AG09309 (cell line): ENCODE data around the gene GNA15.
"Not testable (repeated sequence)": the region's sequence is repeated elsewhere in the genome, so short reads cannot be mapped to it uniquely, and the experiment has no call there.

ENCODE experiments used
- DNase-seq: peaks from one replicate; pipeline ENCODE4 v3.0.0-alpha.2; 2010; ENCODE audit warnings: low read depth
- H3K4me3 ChIP-seq: 2 replicates; pipeline ENCODE4 v1.5.1; 2011; ENCODE audit warnings: mild to moderate bottlenecking, low read depth, low read length, moderate library complexity; ENCODE audit not compliant: control insufficient read depth
- TF ChIP-seq, protein P1 (sequence below): IDR thresholded peaks from 2 replicates; pipeline ENCODE4 v1.5.1; 2011; ENCODE audit warnings: mild to moderate bottlenecking, low read depth, low read length, inconsistent platforms; ENCODE audit not compliant: insufficient read depth, control insufficient read depth; ENCODE audit errors: missing control alignments

Gene GNA15

DNA sequence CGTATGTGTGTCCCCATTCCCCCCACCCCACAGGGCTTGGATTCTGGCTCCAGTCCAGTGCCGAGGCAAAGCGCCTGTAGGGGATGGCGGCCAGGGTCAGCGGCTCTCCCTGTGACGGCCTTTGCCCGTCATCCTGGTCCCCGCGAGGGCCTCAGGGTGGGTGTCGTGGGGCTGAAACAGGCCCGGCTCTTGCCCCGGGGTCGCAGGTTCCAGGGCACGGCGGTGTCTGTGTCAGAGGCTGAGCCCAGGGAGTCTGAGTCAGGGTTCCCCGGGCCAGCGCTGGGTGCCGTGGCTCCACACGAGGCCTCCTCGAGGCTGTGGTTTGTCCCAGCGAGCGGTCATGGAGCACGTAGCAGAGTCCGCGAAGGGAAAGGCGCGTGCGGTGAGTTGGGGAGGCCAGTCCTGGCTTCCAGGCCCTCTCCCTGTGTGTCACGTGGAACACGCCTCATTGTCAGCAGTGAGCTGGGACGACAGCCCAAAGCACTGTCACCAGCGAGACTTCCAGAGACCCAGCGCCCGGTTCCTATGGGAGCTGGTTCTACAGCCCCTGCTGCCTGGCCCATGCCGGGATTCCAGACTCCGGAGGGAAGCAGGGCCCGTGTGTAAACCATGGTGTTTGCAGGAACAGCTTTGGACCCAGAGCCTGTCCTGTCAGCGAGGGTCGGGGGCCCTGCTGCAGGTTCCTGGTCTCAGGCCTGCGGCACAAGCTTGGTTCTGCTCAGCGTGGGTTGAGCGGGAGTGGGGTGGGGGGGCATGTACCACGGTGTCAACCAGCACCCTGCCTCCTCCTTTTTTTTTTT is 63.3 kb downstream of the GNA15 start:
- no peak overlapping the region for H3K4me3 ChIP-seq
- TF ChIP-seq, protein P1, sequence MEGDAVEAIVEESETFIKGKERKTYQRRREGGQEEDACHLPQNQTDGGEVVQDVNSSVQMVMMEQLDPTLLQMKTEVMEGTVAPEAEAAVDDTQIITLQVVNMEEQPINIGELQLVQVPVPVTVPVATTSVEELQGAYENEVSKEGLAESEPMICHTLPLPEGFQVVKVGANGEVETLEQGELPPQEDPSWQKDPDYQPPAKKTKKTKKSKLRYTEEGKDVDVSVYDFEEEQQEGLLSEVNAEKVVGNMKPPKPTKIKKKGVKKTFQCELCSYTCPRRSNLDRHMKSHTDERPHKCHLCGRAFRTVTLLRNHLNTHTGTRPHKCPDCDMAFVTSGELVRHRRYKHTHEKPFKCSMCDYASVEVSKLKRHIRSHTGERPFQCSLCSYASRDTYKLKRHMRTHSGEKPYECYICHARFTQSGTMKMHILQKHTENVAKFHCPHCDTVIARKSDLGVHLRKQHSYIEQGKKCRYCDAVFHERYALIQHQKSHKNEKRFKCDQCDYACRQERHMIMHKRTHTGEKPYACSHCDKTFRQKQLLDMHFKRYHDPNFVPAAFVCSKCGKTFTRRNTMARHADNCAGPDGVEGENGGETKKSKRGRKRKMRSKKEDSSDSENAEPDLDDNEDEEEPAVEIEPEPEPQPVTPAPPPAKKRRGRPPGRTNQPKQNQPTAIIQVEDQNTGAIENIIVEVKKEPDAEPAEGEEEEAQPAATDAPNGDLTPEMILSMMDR, result no peak
- DNase-seq, result no peak

DNA sequence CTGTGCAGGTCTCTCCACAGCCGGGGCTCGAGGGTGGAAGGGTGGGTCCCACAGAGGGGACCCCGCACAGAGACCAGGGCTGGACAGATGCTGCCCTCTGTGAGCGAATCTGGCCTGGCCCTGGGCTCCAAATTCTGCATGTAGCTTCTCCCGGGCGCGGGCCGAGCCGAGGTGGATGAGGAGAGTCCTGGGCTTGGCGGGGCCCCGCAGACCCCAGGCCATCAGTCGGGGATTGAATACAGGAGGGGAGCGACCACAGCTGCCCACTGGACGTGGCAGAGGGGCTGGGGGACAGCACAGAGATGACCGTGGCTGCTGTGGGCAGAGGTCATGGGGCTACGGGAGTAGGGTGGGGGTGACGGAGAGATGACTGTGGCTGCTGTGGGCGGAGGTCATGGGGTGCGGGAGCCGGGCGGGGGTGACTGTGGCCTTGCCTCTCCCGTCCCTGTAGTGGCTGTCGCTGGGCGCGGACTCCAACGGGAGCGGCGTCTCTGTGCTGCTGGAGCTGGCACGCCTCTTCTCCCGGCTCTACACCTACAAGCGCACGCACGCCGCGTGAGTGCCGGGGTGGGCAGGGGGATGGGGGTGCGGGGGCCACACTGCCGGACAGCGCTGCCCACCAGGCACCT is 65.4 kb downstream of the GNA15 start:
- no peak for DNase-seq
- H3K4me3 ChIP-seq, result no peak overlapping the region
- TF ChIP-seq, protein P1, result no peak

DNA sequence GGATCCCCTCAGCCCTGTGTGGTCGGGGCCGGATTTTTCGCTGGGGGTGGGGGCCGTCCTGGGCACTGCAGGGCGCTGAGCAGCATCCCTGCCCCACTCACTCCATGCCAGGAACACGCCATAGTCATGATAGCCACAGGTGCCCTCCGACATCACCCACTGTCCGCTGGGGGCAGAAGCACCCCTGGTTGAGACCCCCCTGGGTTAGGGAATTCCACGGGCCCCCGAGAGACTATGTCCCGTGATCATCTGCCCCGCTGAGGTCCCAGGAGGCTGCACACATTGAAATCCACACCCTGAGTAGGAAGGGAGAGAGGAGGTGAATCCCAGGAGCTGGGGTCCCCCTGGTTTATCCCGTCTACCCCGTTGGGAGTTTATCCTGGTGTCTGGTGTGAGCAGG is 66.1 kb downstream of the GNA15 start:
- H3K4me3 ChIP-seq, result no peak overlapping the region
- DNase-seq, result no peak
- TF ChIP-seq, protein P1, result no peak

DNA sequence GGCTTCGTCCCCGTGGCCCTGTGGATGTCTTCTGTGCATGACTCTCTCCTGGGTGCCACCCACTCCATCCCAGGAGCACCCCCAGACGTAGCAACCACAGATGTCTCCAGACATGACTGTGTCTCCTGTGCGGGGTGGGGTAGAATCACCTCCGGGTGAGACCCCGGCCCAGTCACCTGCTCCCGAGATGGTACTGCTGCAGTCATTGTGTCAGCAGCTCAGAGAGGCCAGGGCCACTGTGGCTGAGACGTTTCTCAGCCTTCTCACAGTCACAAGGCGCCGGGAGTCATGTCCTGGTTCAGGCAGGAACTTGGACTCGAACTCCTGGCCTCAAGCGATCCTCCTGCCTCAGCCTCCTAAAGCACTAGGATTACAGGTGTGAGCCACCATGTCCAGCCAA is 66.5 kb downstream of the GNA15 start:
- TF ChIP-seq, protein P1, result no peak
- no peak for DNase-seq
- no peak overlapping the region for H3K4me3 ChIP-seq

DNA sequence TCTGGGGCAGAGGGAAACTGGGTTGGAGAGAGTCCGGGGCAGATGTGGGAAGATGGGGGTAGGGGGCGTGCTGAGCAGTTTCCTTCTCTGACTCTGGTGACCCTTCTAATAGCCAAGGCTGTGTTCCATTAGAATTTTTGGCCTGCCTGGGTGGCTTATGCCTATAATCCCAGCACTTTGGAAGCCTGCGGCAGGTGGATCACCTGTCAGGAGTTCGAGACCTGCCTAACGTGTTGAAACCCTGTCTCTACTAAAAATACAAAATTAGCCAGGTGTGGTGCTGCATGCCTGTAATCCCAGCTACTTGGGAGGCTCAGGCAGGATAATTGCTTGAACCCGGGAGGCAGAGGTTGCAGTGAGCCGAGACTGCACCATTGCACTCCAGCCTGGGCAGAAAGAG is 67.1 kb downstream of the GNA15 start:
- not testable (repeated sequence) for DNase-seq, H3K4me3 ChIP-seq

DNA sequence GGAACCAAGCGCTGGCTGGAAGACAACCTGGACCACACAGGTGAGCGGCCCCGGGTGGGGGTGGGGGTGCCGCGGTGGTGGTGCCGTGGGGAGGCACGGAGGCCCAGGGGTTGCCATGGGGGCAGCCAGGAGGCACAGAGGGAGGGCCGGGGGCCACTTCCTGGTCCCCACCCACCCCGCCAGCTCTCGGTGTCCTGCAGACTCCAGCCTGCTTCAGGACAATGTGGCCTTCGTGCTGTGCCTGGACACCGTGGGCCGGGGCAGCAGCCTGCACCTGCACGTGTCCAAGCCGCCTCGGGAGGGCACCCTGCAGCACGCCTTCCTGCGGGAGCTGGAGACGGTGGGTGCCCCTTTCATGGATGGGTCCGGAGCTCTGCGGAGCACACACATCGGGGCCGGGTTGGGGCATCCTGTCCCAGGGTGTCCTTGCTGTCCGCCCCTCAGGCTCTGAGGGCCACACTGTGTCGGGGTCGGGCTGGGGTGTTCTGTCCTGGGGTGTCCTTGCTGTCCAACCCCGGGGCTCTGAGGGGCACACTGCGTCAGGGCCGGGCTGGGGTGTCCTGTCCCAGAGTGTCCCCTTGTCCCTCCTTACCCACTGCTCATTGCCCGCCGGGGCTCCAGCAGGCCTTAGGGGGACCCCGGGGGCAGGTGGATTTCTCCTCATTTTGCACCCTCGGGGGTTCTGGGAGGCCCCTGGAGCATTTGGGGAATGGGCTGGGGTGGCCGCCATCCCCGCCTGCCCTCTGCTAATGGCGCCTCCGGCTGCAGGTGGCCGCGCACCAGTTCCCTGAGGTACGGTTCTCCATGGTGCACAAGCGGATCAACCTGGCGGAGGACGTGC is 68.2 kb downstream of the GNA15 start:
- H3K4me3 ChIP-seq, result no peak overlapping the region
- TF ChIP-seq, protein P1, result no peak
- DNase-seq, result no peak
